NCI-H1417 (cell line): ENCODE results near the gene CFAP61.
"Not testable (repeated sequence)": the region's sequence is repeated elsewhere in the genome, so short reads cannot be mapped to it uniquely, and the experiment has no call there.

ENCODE experiments used
- DNase-seq, 3 experiments: peaks; one replicate each; lab custom pipeline; 2025; lab: John Stamatoyannopoulos, UW

The CFAP61 gene, protein sequence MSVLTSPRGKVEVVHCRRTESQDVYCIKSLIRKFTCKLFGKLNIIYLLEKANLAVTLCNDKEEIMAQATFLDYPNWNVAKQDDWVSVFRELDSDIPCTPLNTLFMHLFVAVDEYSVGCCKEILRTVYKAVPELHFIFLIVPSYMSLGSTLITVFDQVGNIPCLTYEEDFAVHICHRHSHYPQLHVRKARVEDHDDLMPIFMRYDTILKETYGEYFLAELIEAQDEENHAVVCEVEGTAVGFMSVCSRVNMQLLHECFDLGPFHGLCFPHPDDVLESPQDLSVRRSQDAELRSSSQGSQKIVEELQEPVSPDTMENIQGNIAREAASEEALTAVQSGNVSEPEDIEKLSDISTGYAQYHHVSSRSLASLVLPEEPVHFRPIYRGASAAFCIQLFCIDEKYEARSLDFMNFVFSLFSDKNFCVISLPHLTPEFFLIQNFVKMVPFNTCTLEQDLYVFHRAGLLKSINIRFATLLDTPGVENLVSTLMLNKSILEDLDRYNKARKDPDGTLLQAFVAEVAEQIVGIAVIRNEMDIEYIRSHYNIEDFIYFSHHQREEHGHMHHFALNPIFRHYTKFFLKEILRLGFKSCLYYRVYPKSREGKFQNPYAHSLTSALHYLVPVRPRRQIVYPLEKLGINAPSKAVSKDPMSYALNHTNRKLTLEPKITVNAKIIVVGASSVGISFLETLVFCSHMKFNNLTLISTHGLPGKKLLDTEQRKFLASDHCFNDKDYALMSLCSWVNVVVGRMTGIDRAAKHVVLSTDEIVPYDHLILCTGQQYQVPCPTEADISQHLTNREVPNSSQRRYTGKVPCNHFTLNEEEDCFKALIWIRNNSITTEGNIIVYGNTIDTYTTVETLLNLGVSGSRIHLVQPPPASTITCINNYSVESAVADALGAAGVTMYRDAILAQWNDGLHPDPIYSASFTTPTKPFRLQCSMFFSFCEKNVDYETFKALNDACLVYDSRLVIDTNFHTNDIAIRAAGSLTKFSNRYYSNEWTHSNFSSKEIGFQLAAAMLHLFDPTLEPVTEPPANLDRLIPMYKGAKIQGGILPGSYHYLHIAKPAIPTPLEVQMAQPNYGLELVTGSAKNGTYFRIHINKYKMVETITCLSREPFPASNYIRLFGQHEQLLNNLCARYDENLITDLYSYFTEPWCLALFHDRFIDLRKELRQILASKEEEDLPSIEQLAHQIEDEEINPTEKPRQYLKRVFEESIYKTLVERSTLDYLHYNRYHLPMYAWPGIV

DNA sequence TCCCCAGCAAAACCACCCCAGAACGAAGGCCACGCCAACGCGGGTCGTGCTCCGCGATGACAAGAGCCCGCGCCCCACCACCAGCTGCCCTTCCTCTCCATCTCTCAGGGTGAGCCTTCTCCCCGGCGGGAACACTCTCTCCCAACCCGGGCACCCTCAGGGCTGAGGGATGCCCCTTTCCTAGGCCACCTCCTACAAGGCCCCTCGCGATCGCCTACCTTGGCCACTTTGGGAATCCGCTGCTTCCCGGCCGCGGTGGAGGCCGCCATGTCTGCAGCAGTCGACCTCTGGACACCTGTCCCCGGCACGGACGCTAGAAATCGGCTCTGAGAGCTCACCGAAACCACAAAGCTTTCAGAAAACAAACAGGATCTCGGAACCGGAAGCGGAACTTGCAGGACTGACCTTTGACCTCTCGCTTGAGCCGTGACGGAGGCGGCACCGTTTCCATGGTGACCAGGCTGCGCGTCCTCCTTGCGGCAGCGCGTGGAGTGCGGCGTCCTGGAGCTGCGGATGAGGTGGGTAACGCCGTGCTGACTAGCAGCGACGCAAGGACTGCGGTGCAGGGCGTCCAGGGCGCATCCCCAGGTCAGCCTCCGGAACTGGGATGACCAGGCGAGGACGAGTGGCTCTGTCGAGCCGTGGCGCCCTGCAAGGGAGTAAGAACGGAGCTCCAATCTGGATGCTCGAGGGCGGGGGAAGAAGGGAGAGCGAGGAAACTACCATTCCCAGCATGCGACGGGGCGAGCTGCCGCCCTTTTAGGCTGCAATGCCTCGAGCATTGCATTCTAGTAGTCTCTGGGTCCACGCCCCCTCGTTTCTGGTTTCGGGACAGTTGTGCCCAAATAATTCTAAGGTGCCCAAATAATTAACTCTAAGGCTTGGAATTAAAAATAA, at the start of gene CFAP61, which contains the start of gene CRNKL1:
Gene CFAP61, plus strand, starts transcription at position 459 of the 897 bp plus-strand sequence. CDS start 4,122 bp downstream, outside the sequence.
Gene CRNKL1, minus strand, starts transcription at position 393 of the 897 bp plus-strand sequence. Its CDS starts 124 bp downstream, at position 269.
- DNase-seq: peak; percentile 95 to 99 (median 99)

DNA sequence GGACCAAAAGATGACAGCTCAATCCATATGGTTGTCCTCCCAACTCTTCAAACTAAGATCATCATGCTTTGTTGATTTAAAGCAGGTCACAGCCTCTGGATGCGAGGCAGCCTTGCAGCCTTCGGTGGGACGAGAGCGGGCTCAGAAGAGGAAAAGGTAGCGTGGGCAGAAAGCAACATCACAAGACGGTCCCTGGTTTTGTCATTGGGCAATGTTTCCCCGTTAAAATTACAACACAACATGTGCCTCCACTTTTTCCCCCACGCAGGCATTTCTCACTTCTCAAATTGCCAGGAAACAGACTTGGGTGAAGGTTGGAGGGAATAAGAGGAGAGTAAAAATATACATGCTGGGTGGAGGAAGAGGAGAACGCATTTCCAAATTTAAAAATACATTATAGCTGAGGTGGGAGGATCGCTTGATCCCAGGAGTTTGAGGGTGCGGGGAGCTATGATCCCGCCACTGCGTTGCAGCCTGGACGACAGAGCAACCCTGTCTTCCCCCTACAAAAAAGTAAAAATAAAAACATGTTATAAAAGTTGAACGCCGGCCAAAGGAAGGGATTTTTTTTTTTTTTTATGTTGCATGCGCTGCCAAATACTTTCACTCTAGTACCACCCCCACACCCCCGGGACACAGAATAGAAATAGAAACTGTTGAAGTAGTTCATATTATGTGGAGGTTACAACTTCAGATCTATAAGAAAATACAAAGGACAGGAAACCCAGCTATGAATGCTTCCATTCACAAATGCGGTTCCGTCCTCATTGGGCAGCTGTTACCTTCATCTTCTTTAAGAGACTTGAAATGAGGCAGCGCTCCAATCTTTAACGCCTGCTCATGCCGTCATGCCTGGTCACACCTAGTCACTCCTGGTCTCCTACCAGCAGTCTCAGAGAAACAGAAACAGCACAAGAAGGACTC, 49.0 kb upstream of the CFAP61 start:
- DNase-seq: peak in 1 of 3 experiments; percentile 71

DNA sequence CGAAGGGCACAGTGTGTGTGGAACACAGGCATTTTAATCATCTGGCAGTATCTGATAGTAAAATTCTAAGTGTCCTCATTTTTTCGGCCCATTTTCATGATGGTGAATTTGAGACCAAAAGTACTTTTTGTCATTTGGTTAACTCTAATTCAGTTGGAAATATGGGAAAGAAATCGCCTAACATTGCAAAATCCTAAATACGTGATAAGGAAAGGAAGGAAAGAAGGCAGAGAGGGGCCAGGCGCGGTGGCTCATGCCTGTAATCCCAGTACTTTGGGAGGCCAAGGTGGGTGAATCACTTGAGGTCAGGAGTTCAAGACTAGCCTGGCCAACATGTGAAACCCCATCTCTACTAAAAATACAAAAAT, 48.4 kb upstream of the CFAP61 start:
- not testable (repeated sequence) for DNase-seq

DNA sequence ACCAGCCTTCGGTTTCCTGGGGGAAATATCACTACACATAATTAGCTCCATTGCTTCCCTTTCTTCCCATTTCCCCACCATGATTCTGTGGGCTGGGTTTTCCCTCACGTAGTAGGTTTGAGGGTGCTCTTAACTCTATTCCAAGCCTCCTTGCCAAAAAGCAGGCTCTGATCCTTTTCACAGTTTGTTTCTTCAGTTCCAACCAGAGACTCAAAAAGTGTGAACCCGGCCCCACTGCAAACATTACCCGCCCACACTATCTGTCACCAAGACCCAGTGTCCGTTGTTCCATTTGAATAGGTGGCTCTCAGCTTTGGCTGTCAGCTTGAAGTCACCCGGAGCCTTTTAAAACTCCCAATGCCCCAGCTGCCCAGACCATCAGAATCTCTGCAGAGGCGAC, 47.0 kb upstream of the CFAP61 start:
- DNase-seq: no peak

DNA sequence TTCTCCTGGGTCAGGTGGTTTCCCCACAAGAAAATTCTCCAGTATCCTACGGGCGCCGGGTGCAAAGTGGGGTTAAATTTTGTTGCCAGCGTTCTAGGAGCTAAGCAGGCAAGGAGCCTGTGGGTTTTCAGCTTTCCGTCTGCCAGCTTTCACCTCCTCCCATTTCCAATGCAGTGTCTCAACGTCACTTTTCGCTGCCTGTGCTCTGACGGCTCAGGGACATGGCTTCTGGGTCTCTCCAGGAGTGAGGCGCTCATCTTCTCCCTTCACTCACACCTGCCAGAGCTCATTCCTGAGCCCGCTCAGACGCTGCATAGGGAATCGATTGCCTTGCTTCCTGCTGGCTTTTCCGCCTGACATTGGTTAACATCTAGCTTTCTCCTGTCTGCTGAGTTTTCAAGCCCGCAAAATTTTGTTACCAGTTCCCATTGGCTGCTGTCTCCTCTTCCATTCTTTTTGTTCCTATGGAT, 42.5 kb upstream of the CFAP61 start:
- peak; percentile 57 to 83 (median 69) for DNase-seq

DNA sequence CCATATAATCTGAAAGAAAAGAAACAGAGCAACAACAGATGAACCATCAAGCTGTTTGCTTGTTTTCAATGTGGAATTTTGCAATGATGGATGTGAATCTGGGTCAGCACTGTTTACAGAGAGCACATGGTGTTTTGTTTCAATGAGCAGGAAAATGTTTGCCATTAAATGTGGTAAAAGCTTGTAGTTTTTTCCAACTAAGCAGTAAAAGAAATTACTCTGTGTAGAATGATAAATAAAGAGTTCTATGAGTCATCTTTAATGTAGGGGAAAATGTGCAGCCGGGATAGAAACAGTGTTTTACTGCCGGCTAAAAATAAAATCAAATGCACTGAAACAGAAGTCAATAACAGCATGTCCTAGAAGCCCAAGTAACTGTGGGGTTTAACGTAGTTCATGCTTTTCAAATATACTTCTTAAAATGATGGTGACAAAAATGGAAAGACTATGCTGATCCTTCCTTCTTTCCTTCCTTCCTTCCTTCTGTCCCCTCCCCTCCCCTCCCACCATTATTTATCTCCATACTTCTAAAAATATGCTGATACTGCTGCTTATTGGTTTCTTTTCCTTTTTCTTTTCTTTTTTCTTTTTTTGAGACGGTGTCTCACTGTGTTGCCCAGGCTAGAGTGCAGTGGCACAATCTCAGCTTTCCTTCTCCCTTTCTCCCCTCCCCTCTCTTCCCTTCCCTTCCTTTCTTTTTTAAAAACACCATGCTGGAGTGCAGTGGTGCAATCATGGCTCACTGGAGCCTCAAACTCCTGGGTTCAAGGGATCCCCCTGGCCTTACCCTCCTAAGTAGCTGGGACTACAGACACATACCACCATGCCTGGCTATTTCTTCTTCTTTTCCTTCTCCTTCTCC, 41.5 kb upstream of the CFAP61 start:
- peak; percentile 17 to 84 (median 40) for DNase-seq

DNA sequence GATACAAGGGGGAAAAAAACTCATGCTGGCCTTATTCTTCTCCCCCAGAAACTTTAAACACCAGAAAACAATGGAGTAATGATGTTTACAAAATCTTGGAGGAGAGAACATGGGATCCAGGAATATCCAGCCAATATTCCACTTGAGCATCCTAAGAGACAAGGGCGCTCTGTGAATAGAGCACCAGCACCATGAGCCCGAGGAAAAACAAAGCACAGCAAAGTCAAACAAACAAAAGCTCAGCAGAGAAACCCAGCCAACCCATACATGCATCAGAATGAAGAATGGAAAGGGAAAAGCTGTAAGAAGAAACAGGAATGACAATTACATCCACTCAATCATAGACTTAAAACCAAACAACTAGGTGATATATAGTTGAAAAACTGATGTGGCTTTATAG, 39.8 kb upstream of the CFAP61 start:
- DNase-seq: no peak

DNA sequence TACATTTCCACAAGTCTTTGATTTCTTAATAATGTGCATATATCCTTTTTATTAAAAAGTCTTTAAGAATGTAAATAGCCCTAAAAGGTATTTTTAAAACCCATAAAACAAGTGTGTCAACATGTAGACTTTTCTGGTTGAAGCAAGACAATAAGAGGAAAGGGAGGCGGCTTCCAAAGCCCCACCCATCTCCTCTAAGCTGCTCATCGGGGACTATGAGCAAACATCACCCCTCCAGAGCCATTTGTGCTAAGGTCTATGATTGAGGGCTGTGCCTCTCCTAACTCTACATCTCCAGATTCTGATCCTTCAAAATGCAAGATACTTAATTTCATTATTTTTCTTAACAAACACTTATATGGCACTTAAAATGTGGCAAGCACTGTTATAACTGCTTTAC, 37.7 kb upstream of the CFAP61 start:
- peak in 2 of 3 experiments; percentile 16 to 62 for DNase-seq

DNA sequence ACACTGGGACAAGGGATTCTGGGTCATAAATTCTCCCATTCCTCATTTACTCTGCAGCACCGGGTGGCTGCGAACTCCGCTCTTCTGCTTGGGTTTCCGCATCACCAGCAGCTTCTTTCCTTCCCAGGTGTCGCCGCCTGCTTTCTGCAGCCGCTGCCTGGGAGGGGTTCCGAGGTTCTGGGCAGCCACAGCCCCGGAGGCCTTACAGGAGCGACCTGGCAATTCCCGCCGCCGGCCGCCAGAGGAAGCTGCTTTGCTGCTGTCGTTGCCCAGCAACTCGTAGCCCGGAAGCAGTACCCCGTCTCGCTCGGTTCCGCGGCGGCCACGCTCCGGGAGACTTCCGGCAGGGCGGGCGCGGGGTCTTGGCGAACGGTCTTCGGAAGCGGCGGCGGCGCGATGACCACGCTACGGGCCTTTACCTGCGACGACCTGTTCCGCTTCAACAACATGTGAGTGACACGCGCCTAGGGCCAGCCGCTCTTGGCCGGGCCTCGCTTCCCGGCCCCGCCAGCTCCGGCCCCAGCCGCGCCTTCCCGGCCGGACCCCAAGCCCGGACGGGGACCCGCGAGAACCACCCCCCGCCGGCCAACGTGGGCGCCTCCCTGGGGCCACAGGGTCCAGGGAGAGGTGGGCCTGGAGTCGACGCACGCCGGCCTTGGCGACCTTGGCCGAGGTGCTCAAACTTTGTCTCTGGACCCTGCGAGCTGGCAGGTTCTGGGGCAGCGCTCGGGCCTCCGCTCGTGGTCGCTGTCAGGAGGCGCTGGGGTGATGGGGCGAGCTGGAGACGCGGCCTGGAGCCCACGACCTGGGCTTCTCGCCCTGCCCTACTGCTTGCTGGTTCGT, 35.1 kb upstream of the CFAP61 start, which contains the start of gene NAA20:
Gene NAA20, plus strand, starts transcription at position 362 of the 843 bp plus-strand sequence. Its CDS starts 35 bp downstream, at position 397.
- peak; percentile 80 to 96 (median 93) for DNase-seq

DNA sequence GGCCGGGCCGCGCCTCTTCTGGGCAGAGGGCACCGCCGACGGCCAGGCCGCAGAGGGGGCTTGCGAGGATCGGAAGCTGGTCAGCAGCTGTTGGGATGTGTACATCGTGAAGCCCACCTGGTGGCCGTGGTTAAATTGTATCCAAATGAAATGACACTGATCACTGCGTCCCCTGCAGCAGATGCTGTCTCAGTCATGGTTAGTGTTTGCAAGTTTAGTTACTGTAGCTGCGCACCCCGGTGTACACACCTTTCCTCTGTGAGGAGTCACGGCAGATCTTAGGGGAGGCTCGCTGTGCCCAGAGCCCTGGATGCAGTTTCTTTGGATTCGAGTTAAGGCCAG, 34.5 kb upstream of the CFAP61 start:
- no peak for DNase-seq

DNA sequence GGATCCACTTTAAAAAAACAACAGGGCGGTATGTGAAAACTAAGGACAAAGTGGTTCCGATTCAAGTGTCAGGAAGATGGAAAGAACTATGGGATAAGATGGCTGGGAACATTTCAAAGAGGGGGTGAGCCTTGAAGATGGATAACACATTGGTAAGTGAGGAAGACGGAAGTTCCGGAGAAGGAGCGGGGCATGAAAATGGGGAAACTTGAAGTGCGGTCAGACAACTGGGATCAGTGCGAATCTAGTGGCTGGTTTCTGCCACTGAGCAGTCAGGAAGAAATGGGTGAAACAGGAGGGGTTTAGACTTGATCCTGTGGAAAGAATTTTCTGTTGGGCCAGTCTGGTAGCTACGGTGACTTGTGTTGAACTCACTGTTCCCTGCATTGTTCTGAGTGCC, 34.0 kb upstream of the CFAP61 start:
- no peak for DNase-seq

DNA sequence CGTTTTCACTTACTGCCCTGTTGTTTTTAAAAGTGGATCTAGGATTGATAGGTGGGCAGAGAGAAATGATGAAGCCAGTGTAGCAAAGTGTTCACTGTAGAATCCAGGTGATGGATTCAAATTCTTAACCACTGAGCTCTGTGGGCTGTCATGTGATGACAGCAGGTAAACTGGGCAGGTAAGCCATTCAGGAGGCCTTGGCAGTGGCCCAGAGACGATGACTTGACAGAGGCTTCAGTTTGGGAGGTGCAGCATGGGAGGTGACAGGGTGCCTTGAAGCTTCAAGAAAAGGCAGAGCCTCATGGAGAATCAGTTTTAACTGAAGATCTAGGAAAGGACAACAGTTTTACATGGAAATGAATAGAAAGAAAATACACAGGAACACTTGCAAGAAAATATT, 33.2 kb upstream of the CFAP61 start:
- no peak for DNase-seq

DNA sequence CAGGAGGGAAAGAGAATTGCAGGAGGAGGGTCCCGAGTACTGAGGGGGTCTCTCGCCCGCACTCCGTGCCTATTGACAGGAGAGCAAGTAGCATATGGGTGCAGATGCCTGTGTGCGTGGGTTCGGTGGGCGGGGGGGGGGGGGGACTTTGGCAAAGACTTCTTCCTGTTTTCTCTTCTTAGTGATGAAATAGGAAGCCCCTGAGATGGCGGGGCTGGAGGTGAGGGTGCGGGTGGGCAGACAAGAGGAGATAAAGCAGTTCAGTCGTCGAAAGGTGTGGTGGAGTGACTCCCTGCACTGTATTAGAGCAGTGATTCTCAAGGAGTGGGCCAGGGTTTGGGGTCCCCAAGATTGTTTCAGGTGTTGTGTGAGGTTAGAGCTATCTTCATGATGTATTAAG, 31.4 kb upstream of the CFAP61 start:
- DNase-seq: no peak

DNA sequence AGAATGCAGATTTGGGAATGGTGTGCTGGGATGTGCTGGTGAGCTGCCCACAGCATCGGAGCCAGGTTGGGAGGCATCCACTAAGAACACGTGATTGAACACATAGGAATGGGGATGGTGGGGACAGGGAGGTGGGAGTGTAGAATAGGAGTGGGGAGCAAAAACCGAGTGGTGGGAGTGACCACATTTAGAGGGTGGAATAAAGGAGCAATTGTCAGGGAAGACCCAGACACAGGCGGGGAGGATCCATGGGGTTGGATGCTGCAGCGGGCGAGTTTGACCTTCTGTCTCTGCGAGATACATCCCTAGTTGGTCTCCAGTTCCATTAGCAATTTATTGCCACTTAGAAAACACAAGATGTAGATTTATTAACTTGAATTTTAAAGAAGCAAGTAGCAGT, 30.5 kb upstream of the CFAP61 start:
- DNase-seq: no peak

DNA sequence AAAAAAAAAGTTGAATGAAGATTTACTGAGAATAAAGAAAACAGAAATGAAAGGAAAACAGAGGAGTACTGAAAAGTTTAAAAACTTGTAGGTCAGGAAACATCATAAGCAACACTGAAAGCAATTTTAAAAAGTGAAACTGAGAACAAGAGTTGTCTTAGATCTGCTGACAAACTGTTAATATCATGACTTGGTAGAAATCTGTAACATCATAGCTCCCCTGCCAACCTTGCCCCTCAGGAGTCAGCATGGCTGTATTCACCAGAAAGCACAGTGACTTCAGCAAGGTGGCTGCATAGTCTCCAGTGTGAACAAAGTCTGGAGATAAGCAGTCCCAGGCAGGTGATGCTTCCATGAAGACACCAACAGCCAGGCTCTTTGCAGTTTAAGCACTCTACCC, 29.8 kb upstream of the CFAP61 start:
- DNase-seq: no peak

DNA sequence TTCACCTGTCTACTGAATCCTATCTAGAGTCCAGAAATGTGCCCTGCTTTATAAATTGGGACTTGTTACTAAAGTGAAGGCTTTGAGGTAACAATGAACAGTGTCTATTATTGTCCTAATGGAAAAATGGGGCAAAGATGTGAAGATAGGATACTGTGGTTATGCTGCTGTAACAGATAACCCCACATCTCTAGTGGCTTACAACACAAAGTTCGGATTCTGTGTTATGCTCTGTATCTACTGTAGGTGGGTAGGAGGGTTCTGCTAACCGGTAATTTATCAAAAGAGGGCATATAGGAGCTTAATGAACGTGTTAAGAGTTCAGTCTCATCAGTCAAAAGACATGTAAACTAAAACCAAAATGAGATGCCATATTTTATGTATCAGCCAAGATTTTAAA, 28.9 kb upstream of the CFAP61 start:
- no peak for DNase-seq

DNA sequence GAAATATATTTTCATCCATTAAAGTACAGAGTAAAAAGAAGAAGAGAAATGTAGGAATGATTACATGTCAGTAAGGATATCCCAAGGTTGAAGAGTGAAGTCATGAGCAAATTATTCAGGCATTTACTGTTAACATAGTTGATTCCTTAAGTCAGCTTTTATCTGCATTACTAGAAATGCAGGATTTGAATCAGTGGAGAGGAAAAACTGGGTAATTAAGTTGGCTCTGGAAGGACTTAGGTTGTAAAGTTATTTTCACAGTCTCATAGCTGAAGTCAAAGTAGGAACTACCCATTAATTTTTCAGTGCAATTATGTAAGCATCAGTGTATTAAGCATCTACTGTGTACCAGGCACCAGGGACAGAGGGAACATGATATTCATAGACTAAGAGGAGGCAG, 27.4 kb upstream of the CFAP61 start:
- no peak for DNase-seq

DNA sequence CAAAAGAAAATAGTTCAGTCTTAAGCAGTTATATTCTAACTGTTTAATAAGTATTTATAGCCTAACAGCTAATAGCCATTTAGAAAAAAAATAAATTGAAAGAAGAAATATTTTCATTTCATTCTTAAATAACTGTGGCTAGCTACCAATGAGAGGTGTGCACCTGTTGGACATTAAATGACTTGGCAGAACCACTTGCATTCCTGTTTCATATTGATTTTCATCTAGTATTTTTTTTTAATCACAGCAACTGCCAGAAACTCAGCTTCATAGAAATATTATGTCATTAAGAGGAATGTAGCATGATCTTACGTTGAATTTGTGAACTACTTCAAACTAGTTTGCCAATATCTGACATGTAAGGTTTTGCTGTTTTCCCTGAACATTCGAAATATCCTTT, 25.0 kb upstream of the CFAP61 start:
- no peak for DNase-seq
